GM18508 (cell line): ENCODE measurements around the gene IFT122.

Experiments
- ATAC-seq: cut with Tn5 transposase; IDR thresholded peaks from one replicate; pipeline ENCODE4 v1.9.1; 2021; ENCODE audit warnings: moderate number of reproducible peaks; ENCODE audit not compliant: insufficient read depth, unreplicated experiment

The IFT122 gene

GRCh38 chr3:129433565-129433964, 6.5 kb upstream of the IFT122 start:
- no peak for ATAC-seq

GRCh38 chr3:129434140-129434539, 5.9 kb upstream of the IFT122 start:
- ATAC-seq = no peak

GRCh38 chr3:129435367-129435766, 4.7 kb upstream of the IFT122 start:
- ATAC-seq = no peak

GRCh38 chr3:129439226-129439816, 703 bp upstream of the IFT122 start:
- ATAC-seq = no peak

GRCh38 chr3:129440618-129441190, 680 bp downstream of the IFT122 start:
- ATAC-seq = no peak

- ATAC-seq = no peak
These were observed 1.2 kb downstream of the IFT122 start for GRCh38 chr3:129441215-129441614.

- no peak for ATAC-seq
These were observed 1.8 kb downstream of the IFT122 start for GRCh38 chr3:129441782-129442181.

GRCh38 chr3:129442486-129442885, 2.5 kb downstream of the IFT122 start:
- no peak for ATAC-seq

- ATAC-seq = no peak
These were observed 2.9 kb downstream of the IFT122 start for GRCh38 chr3:129442947-129443346.

- ATAC-seq = no peak
These were observed 5.4 kb downstream of the IFT122 start for GRCh38 chr3:129445471-129445870.

GRCh38 chr3:129446926-129447325, 6.9 kb downstream of the IFT122 start:
- no peak for ATAC-seq

GRCh38 chr3:129448186-129448895, 8.3 kb downstream of the IFT122 start:
- no peak for ATAC-seq

- ATAC-seq = no peak
These were observed 9.5 kb downstream of the IFT122 start for GRCh38 chr3:129449279-129450115.

- no peak for ATAC-seq
These were observed 13.7 kb downstream of the IFT122 start for GRCh38 chr3:129453732-129454131.

GRCh38 chr3:129460155-129460554, 20.1 kb downstream of the IFT122 start:
- ATAC-seq = no peak

GRCh38 chr3:129460572-129460971, 20.5 kb downstream of the IFT122 start:
- no peak for ATAC-seq

GRCh38 chr3:129461022-129461421, 21.0 kb downstream of the IFT122 start:
- ATAC-seq = peak; percentile 18

- ATAC-seq = peak; percentile 47
These were observed 21.6 kb downstream of the IFT122 start for GRCh38 chr3:129461461-129462146.

- ATAC-seq = no peak
These were observed 22.4 kb downstream of the IFT122 start for GRCh38 chr3:129462361-129462968.

- no peak for ATAC-seq
These were observed 23.1 kb downstream of the IFT122 start for GRCh38 chr3:129463094-129463493.
